Ishikawa (cell line): ENCODE results near the gene BSG.
A peak's percentile ranks its signal among the peaks of the same experiment; 100 is the strongest.

Source experiments
- CEBPB ChIP-seq: IDR thresholded peaks from 2 replicates; pipeline ENCODE4 v1.6.1; 2012
- CREB1 ChIP-seq: IDR thresholded peaks from 2 replicates; pipeline ENCODE4 v1.6.1; 2012; ENCODE audit warnings: low read depth
- EGR1 ChIP-seq: IDR thresholded peaks from 2 replicates; pipeline ENCODE4 v1.6.1; 2012
- EP300 ChIP-seq: IDR thresholded peaks from 2 replicates; pipeline ENCODE4 v1.6.1; 2012; ENCODE audit warnings: borderline replicate concordance
- FOXM1 ChIP-seq: IDR thresholded peaks from 2 replicates; pipeline ENCODE4 v1.6.1; 2012; ENCODE audit warnings: low read depth, borderline replicate concordance
- NFIC ChIP-seq: IDR thresholded peaks from 2 replicates; pipeline ENCODE4 v1.6.1; 2012
- RAD21 ChIP-seq: IDR thresholded peaks from 2 replicates; pipeline ENCODE4 v1.6.1; 2012; ENCODE audit warnings: low read depth
- REST ChIP-seq: IDR thresholded peaks from 2 replicates; pipeline ENCODE4 v1.6.1; 2012; ENCODE audit warnings: low read depth, mild to moderate bottlenecking
- TAF1 ChIP-seq: IDR thresholded peaks from 2 replicates; pipeline ENCODE4 v1.6.1; 2012; ENCODE audit warnings: low read depth, mild to moderate bottlenecking
- TCF12 ChIP-seq: IDR thresholded peaks from 2 replicates; pipeline ENCODE4 v1.6.1; 2012; ENCODE audit warnings: low read depth
- TEAD4 ChIP-seq: IDR thresholded peaks from 2 replicates; pipeline ENCODE4 v1.6.1; 2012
- YY1 ChIP-seq: IDR thresholded peaks from 2 replicates; pipeline ENCODE4 v1.6.1; 2012; ENCODE audit warnings: low read depth
- ZBTB7A ChIP-seq: IDR thresholded peaks from 2 replicates; pipeline ENCODE4 v1.6.1; 2012; ENCODE audit warnings: low read depth
- TF ChIP-seq, protein P1 (sequence below): IDR thresholded peaks from 2 replicates; pipeline ENCODE4 v1.6.1; 2012
- TF ChIP-seq, protein P2 (sequence below): IDR thresholded peaks from 2 replicates; pipeline ENCODE4 v1.6.1; 2012

BSG gene

DNA sequence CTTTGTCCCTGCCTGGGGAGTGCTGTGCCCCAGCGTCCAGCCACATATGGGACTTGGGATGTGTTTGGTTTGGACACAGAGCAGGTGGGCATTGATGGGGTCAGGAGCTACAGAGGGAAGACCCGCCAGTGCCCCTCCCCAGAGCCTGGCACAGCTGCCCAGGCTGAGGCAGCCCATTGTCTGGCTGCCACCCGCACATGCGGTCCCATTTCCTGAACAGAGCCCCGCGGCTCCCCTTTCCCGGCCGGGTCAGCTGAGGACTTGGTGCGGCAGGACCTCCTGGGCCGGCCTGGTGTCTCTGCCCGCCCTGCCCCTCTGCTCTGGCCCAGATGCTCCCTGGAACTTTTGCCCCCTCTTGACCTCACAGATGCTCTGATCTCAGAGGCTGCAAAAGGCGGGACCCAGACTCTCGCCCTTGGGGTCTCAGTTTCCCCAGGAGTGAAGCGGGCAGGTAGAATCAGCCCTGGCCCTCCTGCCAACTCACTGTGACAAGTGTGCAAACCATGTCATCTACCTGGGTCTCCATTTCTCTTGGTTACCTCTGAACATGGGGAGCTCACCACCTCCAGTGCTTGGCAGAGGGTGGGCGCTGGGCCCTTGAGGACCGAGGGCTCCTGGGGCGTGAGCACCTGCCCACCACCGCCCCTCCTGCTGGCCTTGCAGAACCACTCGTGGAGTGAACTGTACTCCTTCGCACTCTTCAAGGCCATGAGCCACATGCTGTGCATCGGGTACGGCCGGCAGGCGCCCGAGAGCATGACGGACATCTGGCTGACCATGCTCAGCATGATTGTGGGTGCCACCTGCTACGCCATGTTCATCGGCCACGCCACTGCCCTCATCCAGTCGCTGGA is 35.1 kb downstream of the BSG start:
- TF ChIP-seq TAF1 = no peak

GRCh38 chr19:608155-609003 is 36.0 kb downstream of the BSG start:
- TF ChIP-seq CEBPB = no peak
- TF ChIP-seq FOXM1 = no peak
- no peak for TF ChIP-seq TCF12
- no peak for TF ChIP-seq TAF1
- TF ChIP-seq, protein P1, sequence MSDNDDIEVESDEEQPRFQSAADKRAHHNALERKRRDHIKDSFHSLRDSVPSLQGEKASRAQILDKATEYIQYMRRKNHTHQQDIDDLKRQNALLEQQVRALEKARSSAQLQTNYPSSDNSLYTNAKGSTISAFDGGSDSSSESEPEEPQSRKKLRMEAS = no peak
- no peak for TF ChIP-seq CREB1
- no peak for TF ChIP-seq RAD21
- TF ChIP-seq REST = no peak
- TF ChIP-seq, protein P2, sequence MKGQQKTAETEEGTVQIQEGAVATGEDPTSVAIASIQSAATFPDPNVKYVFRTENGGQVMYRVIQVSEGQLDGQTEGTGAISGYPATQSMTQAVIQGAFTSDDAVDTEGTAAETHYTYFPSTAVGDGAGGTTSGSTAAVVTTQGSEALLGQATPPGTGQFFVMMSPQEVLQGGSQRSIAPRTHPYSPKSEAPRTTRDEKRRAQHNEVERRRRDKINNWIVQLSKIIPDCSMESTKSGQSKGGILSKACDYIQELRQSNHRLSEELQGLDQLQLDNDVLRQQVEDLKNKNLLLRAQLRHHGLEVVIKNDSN = no peak
- no peak for TF ChIP-seq NFIC
- TF ChIP-seq EGR1 = no peak
- TF ChIP-seq ZBTB7A = no peak
- TF ChIP-seq EP300 = no peak
- no peak for TF ChIP-seq TEAD4
- no peak for TF ChIP-seq YY1

- TF ChIP-seq, protein P2 = peak; percentile 72
- TF ChIP-seq EP300 (peak; percentile 96), CREB1 (no peak), TEAD4 (peak; percentile 71), TCF12 (peak; percentile 96), TAF1 (peak; percentile 53; the same call in 1 of the 2 replicates), RAD21 (peak; percentile 20; the same call in 1 of the 2 replicates), YY1 (peak; percentile 20; the same call in 1 of the 2 replicates), FOXM1 (peak; percentile 83), EGR1 (peak; percentile 77), NFIC (peak; percentile 100), REST (no peak), ZBTB7A (peak; percentile 89), CEBPB (peak; percentile 9; the same call in 1 of the 2 replicates)
- TF ChIP-seq, protein P1 = peak; percentile 83
Observed at GRCh38 chr19:609004-609346, 36.6 kb downstream of the BSG start.

GRCh38 chr19:610071-610800 is 37.8 kb downstream of the BSG start:
- TF ChIP-seq ZBTB7A (peak; percentile 31; the same call in 1 of the 2 replicates), TAF1 (no peak; the same call in 1 of the 2 replicates)
- TF ChIP-seq, protein P1 = peak; percentile 50; the same call in 1 of the 2 replicates
